HG03378 (cell line): Measurements from ENCODE around the gene PNPLA3.

Experiments used
- ATAC-seq: cut with Tn5 transposase; IDR thresholded peaks from one replicate; pipeline ENCODE4 v1.9.1; 2021; ENCODE audit warnings: mild to moderate bottlenecking, moderate library complexity; ENCODE audit not compliant: unreplicated experiment

PNPLA3 gene, protein sequence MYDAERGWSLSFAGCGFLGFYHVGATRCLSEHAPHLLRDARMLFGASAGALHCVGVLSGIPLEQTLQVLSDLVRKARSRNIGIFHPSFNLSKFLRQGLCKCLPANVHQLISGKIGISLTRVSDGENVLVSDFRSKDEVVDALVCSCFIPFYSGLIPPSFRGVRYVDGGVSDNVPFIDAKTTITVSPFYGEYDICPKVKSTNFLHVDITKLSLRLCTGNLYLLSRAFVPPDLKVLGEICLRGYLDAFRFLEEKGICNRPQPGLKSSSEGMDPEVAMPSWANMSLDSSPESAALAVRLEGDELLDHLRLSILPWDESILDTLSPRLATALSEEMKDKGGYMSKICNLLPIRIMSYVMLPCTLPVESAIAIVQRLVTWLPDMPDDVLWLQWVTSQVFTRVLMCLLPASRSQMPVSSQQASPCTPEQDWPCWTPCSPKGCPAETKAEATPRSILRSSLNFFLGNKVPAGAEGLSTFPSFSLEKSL

DNA sequence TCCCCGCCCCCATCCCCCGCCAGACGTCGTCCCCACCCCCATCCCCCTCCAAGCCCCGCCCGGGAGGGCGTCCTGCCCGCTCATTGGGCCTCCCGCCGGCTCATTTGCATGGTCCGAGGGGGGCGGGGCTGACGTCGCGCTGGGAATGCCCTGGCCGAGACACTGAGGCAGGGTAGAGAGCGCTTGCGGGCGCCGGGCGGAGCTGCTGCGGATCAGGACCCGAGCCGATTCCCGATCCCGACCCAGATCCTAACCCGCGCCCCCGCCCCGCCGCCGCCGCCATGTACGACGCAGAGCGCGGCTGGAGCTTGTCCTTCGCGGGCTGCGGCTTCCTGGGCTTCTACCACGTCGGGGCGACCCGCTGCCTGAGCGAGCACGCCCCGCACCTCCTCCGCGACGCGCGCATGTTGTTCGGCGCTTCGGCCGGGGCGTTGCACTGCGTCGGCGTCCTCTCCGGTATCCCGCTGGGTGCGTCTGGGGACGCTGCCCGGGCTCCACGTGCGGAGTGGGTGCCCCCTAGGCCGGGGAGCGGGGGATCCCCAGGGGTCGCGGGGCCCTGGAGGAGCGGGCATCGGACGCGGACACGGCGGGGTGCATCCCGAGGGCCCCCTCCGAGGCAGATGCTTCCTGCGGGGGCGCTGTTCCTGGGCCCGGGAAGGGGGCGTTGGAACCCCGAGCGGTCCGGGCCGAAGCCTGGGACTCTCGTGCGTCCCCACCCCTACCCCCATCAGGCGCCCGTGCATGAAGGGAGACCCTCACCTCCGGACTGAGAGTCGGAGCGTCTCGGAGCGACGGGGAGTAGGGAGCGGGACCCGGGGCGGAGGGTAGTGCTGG is at the start of gene PNPLA3:
Gene PNPLA3 (plus strand): TSS at position 175 of the 834 bp plus-strand sequence. CDS start 107 bp downstream, at position 282.
- ATAC-seq: no peak

DNA sequence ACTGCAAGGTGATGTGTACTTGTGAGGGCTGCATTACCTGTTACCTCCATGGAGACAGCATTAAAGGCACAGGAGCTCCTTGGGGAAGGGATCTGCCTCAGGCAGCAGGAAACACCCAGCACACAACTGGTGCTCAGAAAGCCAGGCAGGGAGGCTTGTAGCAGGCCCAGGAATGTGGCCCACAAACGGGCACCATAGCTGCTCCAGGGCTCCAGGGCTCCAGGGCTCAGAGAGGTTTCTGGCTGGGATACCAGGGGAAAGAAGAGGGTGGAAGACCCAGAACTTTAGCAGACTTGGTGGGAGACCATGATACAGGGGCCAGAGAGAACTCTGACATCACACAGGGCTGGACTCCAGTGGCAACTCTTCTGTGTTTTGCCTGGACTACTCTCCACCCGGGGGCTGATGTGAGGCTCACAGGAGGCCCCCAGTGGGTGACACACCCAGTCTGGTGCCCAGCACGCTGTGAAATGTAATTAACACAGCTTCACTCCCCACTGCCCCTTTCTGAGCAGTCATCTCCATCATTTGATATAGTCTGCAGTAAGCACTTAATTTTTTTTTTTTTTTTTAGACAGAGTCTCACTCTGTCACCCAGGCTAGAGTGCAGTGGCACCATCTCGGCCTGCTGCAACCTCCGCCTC is 46.6 kb upstream of the PNPLA3 start:
- ATAC-seq: no peak

DNA sequence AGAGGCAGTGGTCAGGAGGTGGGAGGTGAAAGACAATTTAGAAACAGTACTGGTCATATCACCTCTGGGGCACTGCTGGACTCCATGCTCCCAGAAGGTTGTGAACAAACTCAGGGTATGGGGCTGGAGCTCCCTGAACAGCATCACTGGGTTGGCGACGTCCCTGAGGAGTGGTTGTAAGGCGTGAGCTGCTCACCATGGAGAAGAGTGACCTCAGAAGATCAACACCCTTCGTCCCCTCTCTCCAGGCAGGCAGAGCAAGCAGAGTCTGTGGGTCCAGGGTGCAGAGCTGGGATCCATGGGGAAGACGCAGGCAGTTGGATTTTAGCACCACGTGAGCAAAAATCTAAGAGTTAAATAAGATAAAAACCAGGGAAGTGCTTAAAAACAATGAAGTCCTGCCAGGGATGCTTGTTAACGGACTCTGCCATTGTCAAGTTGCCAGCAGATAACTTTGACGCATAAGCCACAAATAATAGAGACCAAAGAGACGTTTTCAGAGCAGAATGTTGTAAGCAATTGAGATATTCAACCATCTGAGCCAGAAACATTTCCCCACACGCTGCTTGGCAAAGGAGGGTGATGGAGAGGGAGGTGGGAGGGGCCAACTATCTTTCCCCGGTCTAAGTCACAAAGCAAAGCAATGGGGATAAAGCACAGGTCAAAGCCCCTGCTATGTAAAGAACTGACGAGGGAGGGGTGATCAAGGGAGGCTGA is 45.4 kb upstream of the PNPLA3 start:
- no peak for ATAC-seq

DNA sequence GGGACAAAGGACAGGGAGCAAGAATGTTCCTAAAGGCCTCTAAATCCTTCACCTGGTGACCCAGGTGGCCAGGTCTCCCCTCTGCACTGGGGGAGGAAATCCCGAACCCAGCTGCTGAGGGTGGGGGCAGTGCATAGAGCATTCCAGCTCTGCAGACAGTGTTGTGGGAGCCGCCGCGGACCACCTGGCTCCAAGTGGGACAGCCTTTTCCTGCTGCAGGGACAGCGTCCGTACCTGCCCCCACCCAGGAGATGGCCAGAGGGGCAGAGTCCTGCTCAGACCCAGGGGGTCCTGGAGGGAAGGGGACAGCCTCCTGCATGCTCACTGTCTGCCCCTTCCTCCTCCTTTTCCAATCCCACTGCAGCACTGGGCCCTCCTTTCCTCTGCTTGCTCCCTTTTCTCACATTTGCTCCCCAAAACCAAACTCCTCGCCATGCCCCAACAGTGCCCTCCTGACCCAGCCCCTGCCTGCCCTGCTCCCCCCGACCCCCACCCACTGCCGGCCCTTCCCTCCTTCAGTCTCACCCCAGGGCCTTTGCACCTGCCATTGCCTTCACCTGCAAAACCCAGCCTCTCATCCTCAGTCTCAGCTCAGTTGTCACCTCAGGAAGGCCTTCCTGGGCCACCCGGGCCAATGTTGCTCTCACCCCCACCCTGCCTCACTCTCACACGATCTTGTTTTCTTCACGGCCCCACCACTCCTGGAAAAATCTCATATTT is 44.6 kb upstream of the PNPLA3 start:
- no peak for ATAC-seq

DNA sequence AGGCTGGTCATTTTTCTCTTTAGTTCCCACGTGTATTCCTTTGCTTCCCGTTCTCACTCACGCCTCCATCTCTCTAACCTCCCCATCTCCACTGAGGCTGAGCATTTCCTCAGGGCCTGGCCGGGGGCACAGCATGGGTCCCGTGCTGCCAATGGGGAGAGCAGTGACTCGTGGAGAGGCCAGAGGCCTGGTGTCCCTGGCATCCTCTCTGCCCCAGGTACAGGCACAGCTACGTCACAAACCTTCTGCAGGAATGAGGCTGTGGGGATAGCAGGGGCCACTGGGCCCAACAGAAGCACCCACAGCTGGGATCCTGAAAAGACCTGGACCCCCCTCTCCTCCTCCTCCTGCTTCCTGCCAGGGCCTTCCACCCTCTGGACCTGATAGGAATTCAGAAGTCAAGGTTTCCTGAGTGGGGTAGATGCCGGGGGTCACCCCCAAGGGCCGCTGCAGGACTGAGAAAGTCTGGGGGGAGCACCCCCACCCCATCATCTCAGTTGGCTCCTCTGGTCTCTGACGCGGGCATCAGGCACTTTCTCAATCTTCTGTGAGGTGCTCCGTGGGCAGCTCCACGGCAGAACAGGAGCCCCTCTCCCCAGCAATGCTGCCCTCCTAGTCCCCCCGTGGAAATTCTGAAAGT is 43.6 kb upstream of the PNPLA3 start:
- no peak for ATAC-seq

DNA sequence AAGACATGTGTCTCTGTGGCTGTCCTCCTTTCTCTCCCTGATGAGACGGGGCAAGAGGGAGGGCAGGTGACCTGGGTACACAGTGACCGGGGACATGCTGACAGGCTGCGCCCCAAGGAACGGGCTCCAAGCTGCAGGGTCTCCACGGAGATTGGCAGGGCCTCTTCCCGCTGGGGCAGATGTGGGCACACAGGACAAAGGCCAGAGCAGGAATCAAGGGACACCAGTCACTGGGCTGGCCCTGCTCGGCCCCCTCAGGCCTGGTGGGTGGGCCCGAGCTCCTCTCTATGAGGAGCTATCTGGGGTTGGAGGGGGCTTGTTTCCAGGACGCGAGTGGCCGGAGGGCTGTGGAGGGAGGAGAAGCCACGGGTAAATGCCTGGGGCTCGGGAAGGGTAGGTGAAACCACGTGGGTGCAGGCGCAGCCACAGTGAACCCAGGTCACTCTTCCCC is 43.0 kb upstream of the PNPLA3 start:
- no peak for ATAC-seq

DNA sequence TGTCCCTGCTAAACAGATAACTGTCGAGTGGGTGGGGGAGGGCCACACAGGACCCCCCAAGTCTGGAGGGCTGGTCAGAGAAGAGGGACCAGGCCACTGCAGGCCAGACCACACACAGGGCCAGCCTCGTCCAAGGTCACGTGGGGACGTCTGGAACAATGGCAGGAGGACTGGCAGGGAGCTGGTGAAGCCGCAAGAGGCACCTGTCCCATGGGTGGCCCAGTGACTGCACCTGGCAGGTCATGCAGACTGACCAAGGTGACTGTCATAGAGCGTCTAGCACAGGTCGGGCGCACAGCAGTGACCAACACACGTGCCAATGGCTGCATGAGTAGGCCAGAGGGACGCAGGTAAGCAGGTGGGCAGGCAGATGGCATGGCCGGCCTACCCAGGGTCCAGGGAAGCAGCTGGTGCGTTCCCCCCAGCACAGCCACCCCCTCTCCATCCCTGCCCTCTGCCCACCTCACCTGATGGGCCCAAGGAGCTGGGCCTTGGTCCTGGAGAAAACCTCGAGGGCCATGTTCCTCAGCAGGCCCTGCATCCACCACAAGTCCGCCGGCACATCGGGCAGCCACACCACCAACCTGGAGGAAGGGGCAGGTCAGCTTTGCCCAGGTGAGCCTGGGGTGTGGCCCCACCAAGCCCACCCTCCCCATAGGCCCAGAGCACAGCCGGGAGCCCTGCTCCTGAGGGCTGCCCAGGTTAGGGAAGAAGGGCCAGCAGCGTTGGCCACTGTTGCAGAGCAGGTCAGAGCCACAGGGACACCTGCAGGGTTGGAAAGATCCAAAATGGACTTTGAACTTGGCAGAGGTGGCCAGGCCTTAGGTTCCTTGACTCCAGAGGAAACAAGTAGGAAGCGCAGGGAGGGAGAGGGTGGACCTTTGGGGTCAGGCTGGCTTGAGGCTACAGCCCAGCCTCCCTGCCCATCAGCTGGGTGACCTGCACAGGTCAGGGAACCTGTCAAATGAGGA is 42.2 kb upstream of the PNPLA3 start:
- no peak for ATAC-seq

DNA sequence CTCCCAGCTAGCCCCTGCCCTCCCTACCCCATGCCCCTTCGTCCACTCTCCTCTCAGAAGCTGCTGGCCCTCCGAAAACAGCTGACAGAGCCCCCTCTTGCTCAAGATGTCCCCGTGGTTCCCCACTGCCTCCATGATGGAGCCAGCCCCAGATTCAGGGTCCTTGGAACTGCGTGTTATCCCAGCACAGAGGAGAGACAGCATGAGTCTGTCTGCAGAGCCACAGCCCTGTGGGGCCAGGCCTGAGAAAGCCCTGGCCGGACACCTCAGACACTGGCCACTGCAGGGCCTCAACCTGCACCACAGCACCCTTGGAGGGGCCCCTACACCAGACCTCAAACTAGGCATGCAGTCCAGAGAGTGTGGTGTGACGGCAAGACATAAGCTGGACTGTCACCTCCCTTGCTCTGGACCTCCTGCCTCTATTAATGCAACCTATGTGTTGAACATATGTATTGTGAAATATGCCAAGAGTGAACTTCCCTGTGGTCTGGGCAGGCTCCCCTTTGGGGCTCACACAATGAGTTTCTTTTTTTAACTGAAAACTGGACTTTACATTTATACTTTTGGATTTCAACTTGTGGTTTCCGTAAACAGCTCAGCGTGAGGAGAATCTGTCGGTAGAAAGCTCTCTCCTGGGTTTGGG is 41.4 kb upstream of the PNPLA3 start:
- no peak for ATAC-seq

DNA sequence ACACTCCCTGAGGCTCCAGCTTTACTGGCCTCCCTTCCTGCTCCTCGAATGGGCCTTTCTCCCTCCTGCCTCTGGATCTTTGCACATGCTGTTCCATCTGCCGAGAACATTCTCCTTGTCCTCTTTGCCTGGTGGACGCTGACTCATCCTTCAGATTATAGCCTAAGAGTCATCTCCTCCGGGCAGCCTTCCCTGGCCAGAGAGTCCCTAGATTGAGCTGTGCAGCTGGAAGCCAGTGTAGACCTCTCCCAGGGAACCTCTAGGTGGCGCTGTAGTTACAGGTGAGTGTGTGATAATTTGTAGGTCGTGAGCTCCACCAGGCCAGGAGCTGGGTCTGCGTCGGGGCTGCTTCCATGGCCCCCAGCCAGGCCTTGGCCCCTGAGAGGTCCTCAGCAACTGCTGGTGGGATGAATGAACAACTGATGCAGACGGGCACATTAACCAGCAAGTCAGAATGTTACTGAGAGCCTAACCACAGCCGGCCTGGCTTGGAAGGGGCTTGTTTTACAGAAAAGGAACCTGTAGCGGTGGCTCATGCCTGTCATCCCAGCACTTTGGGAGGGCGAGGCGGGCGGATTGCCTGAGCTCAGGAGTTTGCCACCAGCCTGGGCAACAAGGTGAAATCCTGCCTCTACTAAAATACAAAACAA is 40.5 kb upstream of the PNPLA3 start:
- ATAC-seq: no peak

DNA sequence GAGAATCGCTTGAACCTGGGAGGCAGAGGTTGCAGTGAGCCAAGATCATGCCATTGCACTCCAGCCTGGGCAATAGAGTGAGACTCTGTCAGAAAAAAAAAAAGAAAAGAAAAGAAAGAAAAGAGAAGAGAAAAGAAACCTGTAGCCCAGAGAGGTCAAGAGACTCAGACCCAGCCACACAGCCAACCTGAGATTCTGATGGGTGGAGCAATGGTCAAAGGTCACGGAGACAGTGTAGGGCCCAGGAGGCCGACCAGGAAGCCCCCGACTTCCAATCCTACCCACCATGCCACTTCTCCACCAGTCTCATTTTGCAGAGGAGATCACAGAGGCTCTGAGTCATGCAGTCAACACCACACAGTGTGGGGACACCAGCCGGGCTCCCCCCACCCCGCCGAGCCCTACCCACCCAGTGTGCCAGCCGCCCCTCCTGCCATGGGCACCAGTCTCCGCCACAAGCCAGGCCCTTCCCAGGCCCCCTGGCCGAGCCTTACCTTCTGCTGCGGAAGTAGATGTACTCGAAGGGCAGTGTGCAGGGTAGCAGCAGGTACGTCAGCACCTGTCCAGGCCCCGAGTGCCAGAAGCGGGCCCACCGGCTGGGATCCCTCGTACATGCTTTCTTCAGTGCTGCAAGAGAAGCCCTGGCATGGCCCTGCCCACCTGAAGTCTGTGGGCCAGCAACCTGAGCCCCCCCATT is 39.7 kb upstream of the PNPLA3 start:
- ATAC-seq: no peak

DNA sequence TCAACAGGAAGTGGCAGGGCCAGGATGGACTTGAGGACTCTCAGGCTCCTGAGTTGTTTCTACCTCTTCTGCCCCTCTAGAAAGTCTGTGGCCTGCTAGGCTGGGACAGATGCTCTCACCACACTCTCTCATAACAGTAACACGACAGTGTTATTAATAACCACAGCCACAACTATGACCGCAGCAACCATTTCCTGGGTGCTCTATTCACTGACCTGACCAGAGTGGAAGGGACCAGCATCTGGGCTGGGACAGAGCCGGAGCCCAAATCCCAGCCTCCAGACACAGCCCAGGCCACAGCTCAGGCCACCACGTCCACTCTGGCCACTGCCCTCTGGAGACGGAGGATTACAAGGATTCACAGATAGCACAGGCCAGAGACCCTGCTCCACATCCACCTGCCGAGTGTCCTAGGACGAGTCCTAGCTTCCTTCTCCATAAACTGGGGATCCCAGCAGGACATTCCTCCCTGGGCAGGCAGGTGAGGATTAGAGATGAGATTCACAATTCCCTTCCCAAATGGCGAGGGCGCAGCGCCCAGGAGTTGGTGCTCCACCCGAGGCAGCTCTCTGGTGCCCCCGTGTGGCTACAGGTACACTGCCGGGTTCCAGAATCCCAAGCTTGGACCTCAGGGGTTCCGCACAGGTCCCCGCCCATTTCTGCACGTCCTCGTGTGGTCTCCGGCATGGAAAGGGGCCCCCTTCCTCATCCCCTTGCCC is 38.8 kb upstream of the PNPLA3 start:
- peak; percentile 45 for ATAC-seq

DNA sequence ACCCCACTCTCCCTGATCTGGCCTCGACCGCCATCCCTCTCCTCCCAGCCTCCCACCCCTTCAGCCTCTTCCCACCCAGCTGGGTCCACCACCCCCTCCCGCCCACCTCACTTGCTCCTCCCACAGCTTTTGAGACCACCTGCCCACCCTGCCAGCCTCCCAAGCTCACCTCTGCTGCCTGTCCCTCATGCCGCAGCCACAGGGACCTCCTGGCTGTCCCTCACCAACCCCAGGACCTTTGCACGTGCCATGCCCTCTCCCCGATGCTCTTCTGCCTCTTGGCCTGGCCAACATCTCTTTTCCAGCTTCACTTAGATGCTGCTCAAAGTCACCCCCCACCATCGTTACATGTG is 38.3 kb upstream of the PNPLA3 start:
- ATAC-seq: no peak

DNA sequence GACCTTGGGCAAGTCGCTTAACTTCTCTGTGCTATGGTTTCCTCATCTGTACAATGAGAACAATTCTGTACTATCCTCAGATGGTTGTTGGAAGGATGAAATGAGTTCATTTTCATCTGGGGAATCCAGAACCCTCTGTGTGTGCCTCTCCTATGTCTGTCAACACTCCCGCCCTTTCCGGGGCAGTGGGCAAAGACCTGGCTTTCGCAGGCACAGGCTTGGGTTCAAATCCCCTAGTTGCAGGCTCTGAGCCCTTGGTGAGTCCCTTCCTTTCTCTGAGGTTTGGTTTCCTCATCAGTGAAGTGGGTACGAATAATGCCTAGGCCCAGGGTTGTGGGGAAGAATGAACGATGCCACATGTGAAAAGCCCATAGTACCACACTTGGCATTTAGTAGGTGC is 37.8 kb upstream of the PNPLA3 start:
- no peak for ATAC-seq

DNA sequence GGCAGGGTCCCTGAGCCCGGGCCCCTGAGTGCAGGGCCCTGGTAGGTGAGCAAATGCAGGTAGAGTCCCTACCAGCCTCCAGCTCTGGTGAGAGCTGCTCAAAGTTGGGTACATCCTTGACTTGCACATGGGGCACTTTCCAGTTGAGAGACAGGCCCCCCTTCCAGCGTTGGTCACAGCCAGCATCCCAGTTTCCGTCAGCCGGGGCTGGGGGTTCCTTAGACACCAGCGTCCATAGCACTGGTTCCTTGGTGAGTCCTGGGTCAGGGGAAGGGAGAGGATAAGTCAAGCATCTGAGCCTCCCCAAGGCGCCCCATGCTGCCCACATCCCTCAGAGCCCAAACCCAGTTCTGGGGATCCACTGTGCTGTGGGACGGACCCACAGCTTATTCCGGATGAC is 37.4 kb upstream of the PNPLA3 start:
- no peak for ATAC-seq

DNA sequence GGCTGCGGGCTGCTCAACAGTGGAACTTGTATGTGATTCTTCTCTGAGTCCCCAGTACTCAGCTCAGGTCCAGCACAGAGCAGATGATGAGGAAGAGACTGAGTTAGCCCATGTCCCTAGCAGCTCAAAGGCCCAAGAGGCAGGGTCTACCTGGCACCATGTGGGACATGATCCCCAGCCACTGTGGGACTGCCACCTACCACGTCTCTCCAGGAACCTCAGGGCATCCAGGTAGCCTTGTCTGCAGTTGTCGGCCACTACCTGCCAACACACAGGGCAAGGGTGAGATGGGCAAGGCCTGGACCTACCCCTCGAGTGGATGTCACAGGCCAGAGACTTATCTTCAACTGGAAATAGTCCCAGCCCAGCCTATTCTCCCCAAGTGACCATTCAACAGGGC is 36.2 kb upstream of the PNPLA3 start:
- ATAC-seq: no peak

DNA sequence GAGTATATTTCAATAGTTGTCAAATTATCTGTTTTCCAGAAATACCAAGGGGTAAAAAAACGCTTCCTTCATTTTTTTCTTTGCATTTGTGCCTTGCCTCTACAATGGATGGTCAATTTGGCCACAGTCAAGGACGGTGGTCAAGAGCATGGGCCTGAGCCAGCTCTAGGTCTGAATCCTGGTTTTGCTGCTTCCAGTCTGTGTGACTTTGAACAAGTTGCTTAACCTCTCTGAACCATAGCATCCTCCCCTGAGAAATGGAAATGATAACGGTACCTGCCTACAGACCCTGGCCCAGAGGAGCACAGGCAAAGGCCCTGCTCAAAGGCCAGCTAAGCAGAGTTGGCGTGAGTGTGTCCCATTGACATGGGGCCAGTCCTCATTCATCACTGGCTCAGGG is 34.9 kb upstream of the PNPLA3 start:
- ATAC-seq: no peak
